HS-5 (cell line): Measurements from ENCODE around the gene FPR2.
"Not testable (repeated sequence)": the region's sequence is repeated elsewhere in the genome, so short reads cannot be mapped to it uniquely, and the experiment has no call there.

Experiments used
- DNase-seq: peaks from one replicate; pipeline ENCODE4 v3.0.0-alpha.2; 2012; ENCODE audit warnings: low read depth

Gene FPR2

GRCh38 chr19:51739466-51740213 lies 21.3 kb upstream of the FPR2 start:
- no peak for DNase-seq

- no peak for DNase-seq
Measured at GRCh38 chr19:51740356-51740755, 20.6 kb upstream of the FPR2 start.

DNA sequence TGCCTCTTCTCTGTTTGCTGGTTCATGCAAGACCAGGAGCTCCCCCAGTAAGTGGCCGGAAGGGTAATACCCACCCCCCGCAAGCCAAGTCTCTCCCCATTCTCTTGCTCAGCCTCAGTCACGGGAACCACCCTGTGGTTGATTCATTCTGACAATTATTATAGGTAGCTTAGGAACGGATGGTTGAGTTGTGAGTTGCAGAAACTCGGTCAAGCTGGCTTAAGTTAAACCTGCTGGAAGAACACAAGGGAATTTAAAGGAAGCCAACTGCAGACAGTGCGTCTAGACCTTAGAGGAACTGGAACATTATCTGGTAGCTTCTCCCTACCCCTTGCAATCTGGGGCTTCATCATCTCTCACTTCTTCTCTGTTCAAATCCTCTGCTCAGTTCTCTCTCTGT lies 18.2 kb upstream of the FPR2 start:
- peak; percentile 52 for DNase-seq

GRCh38 chr19:51743405-51743804 lies 17.6 kb upstream of the FPR2 start:
- no peak for DNase-seq

GRCh38 chr19:51746731-51747130 lies 14.2 kb upstream of the FPR2 start:
- no peak for DNase-seq

GRCh38 chr19:51749979-51750378 lies 11.0 kb upstream of the FPR2 start:
- no peak for DNase-seq

DNA sequence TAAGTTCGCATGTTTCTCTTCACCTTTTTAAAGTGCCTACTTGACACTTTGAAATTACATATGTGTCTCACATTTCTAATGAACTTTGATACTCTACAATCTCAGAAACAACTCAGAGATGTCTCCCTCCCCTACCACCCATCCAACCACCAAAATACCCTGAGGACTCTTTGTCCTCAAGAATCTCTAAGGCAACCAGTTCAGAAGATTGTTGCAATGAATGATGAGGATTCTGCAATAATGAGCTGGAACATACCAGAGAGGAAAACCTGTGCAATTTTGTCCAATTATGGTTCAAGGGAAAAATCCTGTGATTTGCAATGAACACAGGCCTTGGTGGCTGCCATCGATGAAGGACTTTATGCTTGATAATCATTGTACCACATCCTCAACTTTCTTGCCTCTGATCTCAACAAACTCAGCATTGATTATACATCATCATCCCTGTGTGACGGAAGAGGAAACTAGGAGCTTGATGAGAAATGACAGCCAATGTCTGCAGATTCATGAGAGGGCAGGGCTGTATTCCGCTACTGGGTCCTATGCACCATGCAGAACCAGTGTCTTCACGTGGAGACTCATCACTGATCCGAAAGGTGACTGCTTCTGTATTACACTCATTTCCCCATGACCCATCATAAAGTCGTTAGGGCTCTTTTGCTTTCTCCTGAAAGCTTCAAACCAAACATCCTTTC lies 10.4 kb upstream of the FPR2 start:
- no peak for DNase-seq

- DNase-seq = no peak
Measured at GRCh38 chr19:51751655-51752054, 9.3 kb upstream of the FPR2 start, which contains the start of gene FPR1. TSS of gene FPR1 (minus strand) at chr19:51751878. CDS start at chr19:51746994, 4,884 bp downstream.

DNA sequence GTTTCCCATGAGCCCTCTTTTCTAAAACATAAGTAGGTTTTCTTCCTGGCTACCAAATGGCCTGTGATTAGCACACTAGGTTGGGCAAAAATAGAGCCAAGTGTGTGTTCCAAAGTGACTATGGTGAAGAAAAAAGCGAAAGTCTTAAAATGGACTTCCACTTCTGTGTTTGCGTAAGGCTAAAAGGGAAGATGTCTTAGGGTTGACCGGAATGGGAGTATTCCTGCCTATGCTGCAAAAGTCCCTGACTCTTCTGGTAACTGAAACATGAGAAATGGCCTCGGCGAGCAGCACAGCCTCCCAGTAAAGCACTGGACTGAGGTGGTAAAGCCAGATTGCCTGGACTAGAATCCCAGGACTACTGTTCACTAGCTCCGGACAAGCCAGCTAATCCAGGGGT lies 6.9 kb upstream of the FPR2 start:
- DNase-seq = no peak

DNA sequence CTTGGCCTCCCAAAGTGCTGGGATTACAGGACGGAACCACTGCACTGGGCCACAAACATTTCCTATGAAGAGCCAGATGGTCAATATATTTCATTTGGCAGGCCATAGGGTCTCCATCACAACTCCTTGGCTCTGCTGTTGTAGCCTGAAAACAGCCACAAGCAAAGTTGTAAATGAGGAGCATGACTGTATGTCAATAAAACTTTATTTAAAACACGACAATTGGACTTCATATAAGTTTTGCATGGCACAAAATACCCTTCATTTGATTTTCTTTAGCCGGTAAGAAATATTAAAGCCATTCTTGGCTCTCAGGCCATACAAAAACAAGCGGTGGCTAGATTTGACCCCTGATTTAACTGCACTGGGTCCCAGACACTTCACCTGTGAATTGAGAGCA lies 6.2 kb upstream of the FPR2 start:
- DNase-seq = no peak

DNA sequence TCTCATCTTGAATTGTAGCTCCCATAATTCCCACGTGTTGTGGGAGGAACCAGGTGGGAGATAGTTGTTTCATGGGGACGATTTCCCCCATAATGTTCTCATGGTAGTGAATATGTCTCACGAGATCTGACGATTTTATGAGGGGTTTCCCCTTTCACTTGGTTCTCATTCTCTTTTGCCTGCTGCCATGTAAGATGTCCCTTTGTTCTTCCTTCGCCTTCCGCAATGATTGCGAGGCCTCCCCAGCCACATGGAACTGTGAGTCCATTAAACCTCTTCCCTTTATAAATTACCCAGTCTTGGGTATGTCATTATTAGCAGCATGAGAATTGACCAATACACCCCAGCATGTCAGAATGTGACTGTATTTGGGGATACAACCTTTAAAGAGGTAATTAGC lies 5.4 kb upstream of the FPR2 start:
- no peak for DNase-seq

- no peak for DNase-seq
Measured at GRCh38 chr19:51761696-51762095, 716 bp downstream of the FPR2 start.

DNA sequence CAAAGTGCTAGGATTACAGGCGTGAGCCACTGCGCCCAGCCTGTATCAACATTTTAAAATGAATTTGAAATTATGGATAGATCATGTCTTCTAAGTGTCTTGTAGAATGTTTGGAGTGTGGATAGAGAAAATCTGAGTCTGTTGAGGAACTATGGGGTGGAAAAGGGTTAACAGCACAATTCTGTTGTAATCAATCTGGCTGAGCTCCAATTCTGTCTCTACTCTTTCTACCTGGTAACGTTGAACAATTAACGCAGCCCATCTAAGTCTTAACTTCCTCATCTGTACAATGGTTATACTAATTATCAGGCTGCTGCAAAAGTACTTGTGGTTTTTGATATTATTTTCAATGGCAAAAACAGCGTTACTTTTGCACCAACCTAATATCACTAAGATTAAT lies 4.1 kb downstream of the FPR2 start:
- DNase-seq = no peak

- DNase-seq = no peak
Measured at GRCh38 chr19:51766461-51766860, 5.5 kb downstream of the FPR2 start.

DNA sequence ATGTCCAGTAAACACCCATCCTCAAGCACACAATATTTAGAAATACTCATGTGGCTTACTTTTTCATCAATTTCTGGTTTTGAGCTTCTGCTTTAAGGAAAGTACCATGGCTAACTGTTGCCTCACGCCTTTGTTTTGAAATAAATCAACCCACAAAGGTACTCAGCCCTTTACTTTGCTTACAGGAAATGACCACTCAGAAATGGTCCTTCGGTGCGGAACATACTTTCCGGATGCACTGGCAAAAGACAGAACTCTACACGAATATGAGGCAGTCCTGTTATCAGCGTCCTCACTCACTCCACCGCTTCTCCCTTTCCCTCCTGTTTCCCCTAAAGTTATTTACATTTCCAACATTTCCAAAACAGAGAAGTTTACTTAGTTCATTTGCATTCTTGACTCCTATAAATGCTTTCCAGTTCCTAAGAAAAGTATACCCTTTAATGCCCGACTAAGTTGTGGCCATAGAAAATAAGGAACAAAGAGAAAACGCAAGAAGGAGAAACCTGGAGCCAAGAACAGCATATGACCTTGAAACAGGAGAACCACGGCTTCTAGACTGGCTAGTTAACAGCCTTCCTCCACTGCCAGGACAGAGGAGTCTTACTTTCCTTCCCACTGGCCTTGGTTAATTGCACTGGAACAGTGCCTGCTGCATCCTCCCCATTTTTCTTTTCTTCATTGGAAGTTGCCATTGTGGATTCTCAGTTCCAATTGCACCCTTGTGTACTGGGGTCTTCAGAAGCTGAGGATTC lies 10.6 kb downstream of the FPR2 start:
- no peak for DNase-seq

DNA sequence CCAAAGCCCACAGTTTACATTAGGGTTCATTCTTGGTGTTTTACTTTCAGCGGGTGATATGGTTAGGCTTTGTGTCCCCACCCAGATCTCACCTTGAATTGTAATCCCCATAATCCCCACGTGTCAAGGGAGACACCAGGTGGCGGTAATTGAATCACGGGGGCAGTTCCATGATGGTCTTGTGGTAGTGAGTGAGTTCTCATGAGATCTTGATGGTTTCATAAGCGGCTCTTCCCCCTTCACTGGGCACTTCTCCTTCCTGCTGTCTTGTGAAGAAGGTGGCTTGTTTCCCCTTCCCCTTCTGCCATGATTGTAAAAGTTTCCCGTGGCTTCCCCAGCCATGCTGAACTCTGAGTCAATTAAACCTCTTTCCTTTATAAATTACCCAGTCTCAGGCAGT lies 12.0 kb downstream of the FPR2 start:
- DNase-seq = no peak

- not testable (repeated sequence) for DNase-seq
Measured at GRCh38 chr19:51776561-51776960, 15.6 kb downstream of the FPR2 start.

DNA sequence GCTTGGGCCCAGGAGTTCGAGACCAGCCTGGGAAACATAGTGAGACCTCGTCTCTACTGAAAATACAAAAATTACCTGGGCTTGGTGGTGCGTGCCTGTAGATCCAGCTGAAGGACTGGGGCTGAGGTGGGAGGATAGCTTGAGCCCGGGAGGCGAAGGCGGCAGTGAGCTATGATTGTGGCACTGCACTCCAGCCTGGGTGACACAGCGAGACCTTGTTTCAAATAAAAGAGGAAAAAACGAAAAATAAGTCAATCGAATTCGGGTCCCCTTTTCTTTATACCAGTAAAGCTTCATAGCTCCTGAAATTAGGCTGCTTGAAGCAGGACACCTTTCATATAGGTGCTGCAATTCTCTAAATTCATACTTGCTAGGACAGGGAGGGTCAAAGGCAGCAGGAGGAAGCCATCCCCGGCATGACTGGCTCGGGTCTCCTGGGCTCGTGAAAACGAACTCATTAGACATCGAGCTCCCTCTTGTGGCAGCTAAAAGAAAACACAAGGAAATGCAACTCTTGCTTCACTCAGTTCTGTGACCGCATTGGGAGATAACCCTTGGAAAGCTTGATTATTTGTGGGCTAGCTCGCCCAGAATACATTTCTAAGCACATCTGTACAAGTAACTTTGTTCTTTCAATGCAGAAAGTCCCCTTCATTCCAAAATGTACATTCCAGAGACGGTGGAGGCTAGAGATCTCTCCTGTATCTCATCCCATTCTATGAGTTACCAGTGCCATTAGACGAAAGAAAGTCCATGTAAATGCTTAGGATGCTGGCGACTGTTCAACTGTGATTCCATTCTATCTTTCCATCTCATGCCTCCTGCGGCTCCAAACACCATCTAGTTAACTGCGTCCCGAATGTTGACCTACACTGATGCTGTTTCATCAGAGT lies 16.8 kb downstream of the FPR2 start:
- peak; percentile 45 for DNase-seq

DNA sequence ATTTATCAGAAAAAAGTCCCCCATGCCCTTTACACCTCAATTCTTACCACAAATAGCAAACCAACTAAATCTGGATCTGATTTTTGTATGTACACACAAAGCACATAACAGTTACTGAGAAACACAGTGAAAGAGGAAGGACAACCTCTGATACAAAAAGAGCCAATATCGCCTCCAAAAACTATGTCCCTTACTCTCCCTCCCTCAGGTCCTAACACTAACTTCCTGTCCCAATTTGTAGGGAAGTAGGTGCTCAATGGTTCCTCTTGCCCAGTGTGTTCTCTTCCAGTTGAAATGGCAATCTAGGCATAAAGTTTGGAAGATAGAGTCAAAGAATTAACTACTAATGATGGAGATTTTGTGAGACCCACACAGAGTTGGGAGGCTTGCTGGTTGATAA lies 18.2 kb downstream of the FPR2 start:
- no peak for DNase-seq

GRCh38 chr19:51779703-51780102 lies 18.7 kb downstream of the FPR2 start:
- DNase-seq = no peak

GRCh38 chr19:51780270-51780669 lies 19.3 kb downstream of the FPR2 start:
- DNase-seq = no peak

DNA sequence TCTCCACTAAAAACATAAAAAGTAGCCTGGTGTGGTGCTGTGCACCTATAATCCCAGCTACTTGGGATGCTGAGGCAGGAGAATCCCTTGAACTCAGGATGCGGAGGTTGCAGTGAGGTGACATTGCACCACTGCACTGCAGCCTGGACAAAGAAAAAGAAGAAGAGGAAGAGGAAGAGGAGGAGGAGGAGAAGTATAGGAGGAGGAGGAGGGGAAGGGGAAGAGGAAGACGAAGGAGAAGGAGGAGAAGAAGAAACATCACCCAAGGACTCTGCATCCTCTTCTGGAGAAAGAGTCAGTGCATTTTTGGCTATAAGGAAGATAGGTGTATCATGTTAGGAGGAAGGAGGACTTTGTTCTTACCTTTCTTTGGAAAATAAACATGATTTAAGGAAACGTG lies 21.0 kb downstream of the FPR2 start:
- no peak for DNase-seq
